ENCODE data around the gene AJUBA.

Gene AJUBA

GRCh38 chr14:23024612-23025075, 42.3 kb upstream of the AJUBA start:
- TF ChIP-seq RAD21 (IDR thresholded peaks at IDR 0.05; ENCODE audit: low read depth) (no peak), NFIC (IDR thresholded peaks at IDR 0.05) (no peak), EP300 (IDR thresholded peaks at IDR 0.05; ENCODE audit: borderline replicate concordance) (no peak), REST (IDR thresholded peaks at IDR 0.05; ENCODE audit: low read depth) (no peak), CEBPB (IDR thresholded peaks at IDR 0.05) (no peak), TCF12 (IDR thresholded peaks at IDR 0.05; ENCODE audit: low read depth) (no peak), MAX (IDR thresholded peaks at IDR 0.05) (no peak), FOXM1 (IDR thresholded peaks at IDR 0.05; ENCODE audit: borderline replicate concordance, low read depth) (no peak), TAF1 (IDR thresholded peaks at IDR 0.05; ENCODE audit: low read depth) (no peak), USF1 (IDR thresholded peaks at IDR 0.05) (no peak), CREB1 (IDR thresholded peaks at IDR 0.05; ENCODE audit: low read depth) (no peak), ZBTB7A (IDR thresholded peaks at IDR 0.05; ENCODE audit: low read depth) (no peak)

GRCh38 chr14:23023795-23024152, 41.4 kb upstream of the AJUBA start:
- TF ChIP-seq CEBPB (IDR thresholded peaks at IDR 0.05) (no peak), YY1 (IDR thresholded peaks at IDR 0.05; ENCODE audit: low read depth) (no peak), CREB1 (IDR thresholded peaks at IDR 0.05; ENCODE audit: low read depth) (no peak), EP300 (IDR thresholded peaks at IDR 0.05; ENCODE audit: borderline replicate concordance) (no peak), REST (IDR thresholded peaks at IDR 0.05; ENCODE audit: low read depth) (no peak), FOXM1 (IDR thresholded peaks at IDR 0.05; ENCODE audit: borderline replicate concordance, low read depth) (no peak), ZBTB7A (IDR thresholded peaks at IDR 0.05; ENCODE audit: low read depth) (no peak), USF1 (IDR thresholded peaks at IDR 0.05) (no peak)

DNA sequence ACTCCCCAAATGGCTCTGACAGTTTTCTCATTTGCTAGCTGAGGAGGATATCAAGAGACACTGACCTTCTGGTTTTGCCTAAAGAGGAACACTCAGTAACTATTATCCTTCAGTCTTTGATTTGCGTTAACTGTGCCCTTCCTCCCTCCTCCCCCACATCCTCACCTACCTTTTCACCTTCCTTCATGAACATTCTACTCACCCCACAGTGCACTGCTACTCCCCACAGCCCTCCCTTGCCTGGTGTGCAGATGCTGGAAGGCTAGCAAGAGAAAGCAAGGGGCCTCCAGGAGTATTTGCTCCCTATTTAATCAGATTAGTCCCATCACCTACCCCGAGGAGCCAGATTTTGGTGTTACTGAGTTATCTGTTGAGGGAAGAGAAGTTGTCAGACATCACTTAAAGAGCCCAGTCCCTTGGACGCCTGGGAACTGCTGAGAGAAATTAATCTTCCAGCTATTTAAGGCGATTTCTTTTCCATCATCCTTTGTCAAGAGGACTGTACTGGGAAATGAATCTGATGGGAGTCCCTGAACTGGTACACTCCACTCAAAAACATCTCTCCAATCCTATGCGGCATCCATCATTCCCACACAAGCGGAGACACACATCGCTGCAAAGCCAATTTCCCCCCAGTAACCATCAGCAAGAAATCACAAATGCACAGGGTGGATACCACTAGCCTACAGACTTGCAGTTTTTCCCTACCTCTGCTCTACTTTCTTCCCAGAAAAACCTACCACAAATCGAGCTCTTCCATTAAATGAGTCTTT, 40.9 kb upstream of the AJUBA start:
- TF ChIP-seq EGR1 (IDR thresholded peaks at IDR 0.05): no peak
- no peak for TF ChIP-seq EP300 (IDR thresholded peaks at IDR 0.05; ENCODE audit: borderline replicate concordance)
- TF ChIP-seq YY1 (IDR thresholded peaks at IDR 0.05; ENCODE audit: low read depth): no peak

GRCh38 chr14:23021889-23022442, 39.6 kb upstream of the AJUBA start:
- no peak for TF ChIP-seq TEAD4 (IDR thresholded peaks at IDR 0.05)
- no peak for TF ChIP-seq MAX (IDR thresholded peaks at IDR 0.05)
- TF ChIP-seq EP300 (IDR thresholded peaks at IDR 0.05; ENCODE audit: borderline replicate concordance): no peak
- no peak for TF ChIP-seq ZBTB7A (IDR thresholded peaks at IDR 0.05; ENCODE audit: low read depth)
- TF ChIP-seq TAF1 (IDR thresholded peaks at IDR 0.05; ENCODE audit: low read depth): no peak
- TF ChIP-seq USF1 (IDR thresholded peaks at IDR 0.05): no peak
- no peak for TF ChIP-seq EGR1 (IDR thresholded peaks at IDR 0.05)
- no peak for TF ChIP-seq CREB1 (IDR thresholded peaks at IDR 0.05; ENCODE audit: low read depth)
- TF ChIP-seq TCF12 (IDR thresholded peaks at IDR 0.05; ENCODE audit: low read depth): no peak

GRCh38 chr14:23021434-23021833, 39.1 kb upstream of the AJUBA start:
- TF ChIP-seq EGR1 (IDR thresholded peaks at IDR 0.05): no peak
- TF ChIP-seq YY1 (IDR thresholded peaks at IDR 0.05; ENCODE audit: low read depth): no peak
- TF ChIP-seq RAD21 (IDR thresholded peaks at IDR 0.05; ENCODE audit: low read depth): no peak
- no peak for TF ChIP-seq CREB1 (IDR thresholded peaks at IDR 0.05; ENCODE audit: low read depth)
